Fibroblast of villous mesenchyme (primary cell): ENCODE measurements around the gene SOX6. TPM values are rescaled to one million over a fixed set of nuclear protein-coding genes. Genes with fewer than 3 reads are reported as not detected.

Source experiments
- DNase-seq: peaks from one replicate; pipeline ENCODE4 v3.0.0-alpha.2; 2010; ENCODE audit warnings: low read depth
- H3K4me3 ChIP-seq: 2 replicates; pipeline ENCODE4 v1.5.1; 2011; ENCODE audit warnings: low read depth, mild to moderate bottlenecking, low read length
- total RNA-seq: library from RNA; depleted of rRNA; stranded (reverse); fragments of >200 nt; gene quantifications from 2 replicates; pipeline ENCODE4 v1.2.3, GENCODE V29; 2012
- TF ChIP-seq, protein P1 (sequence below): IDR thresholded peaks from 2 replicates; pipeline ENCODE4 v1.5.1; 2012; ENCODE audit warnings: low read depth, mild to moderate bottlenecking, low read length; ENCODE audit not compliant: insufficient read depth

SOX6 gene
- total RNA-seq, 1 donor, result 22.0 TPM

DNA sequence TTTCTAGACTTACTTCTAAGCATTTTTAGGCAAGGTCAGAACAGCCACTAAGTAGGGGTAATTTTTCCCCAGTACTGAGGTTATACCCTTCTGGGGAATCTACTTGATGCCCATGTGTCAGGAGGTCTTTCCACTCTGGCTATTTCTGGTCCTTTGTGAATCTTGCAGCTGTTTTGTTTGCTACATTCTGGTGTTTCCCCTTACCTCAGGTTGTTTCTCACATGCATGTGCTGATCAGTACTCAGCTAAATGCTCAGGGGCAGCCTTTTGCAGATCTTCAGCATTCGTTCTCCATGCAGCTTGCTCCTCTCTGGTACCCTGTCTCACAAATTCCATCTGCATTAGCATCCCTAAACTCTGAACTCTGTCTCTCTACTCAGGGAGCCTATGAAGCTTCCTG is 303.6 kb downstream of the SOX6 start:
- TF ChIP-seq, protein P1, sequence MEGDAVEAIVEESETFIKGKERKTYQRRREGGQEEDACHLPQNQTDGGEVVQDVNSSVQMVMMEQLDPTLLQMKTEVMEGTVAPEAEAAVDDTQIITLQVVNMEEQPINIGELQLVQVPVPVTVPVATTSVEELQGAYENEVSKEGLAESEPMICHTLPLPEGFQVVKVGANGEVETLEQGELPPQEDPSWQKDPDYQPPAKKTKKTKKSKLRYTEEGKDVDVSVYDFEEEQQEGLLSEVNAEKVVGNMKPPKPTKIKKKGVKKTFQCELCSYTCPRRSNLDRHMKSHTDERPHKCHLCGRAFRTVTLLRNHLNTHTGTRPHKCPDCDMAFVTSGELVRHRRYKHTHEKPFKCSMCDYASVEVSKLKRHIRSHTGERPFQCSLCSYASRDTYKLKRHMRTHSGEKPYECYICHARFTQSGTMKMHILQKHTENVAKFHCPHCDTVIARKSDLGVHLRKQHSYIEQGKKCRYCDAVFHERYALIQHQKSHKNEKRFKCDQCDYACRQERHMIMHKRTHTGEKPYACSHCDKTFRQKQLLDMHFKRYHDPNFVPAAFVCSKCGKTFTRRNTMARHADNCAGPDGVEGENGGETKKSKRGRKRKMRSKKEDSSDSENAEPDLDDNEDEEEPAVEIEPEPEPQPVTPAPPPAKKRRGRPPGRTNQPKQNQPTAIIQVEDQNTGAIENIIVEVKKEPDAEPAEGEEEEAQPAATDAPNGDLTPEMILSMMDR, result no peak
- no peak overlapping the region for H3K4me3 ChIP-seq
- no peak for DNase-seq

DNA sequence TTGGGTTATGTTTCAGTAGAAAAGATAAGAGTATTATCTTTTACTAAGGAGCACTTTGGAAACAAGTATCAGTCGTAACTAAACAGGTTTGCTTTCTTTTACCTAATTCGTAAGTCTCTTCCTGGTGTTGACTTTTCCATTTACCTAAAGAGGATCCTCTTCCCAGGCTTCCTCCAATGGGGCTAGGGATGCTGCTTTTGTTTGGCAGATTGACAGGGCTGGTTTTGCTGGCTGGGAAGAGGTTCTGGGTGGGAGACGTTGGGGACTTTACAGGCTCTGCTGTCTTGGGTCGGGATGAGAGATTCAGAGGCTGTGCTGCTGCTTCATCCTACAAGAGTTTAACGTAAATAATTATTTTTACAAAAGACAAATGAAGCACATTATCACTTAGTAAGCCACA is 306.7 kb downstream of the SOX6 start:
- DNase-seq, result no peak
- TF ChIP-seq, protein P1, result no peak
- no peak overlapping the region for H3K4me3 ChIP-seq

DNA sequence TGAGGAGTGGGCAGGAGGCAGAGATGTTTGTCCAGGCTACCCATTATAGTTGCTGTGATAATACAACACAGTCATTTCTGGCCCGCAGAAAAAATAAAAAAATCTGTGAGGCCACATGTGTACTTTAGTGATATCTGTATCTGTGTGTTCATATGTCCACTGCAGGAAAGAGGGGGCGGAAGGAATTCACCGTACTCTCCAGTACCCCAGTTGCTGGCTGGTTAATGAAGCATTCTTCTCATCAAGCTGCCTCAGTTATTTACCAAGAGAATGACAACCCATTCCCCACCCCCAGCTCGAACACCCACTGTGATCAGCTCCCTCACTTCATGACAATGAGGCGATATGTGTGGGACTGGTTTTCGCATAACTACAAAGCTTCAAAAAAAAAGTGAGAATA is 309.3 kb downstream of the SOX6 start:
- no peak overlapping the region for H3K4me3 ChIP-seq
- TF ChIP-seq, protein P1, result no peak
- DNase-seq, result no peak

DNA sequence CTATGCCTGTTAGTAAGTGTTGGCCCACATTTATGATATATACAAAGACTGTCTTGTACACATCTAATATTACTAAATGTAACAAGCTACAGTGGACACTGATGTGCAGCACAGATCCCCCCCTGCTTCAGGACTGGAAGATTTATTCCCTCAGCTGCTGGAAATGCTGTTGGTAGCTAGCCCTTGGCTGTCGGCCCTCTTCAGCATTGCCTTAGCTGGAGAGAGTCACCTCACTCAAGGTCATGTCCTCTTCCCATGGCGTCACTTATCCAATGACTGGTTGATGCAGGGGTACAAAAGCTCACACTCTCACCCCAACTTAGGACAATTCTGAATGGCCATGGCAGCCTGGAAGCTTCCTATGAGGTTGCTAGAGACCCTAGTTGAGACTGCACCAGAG is 312.7 kb downstream of the SOX6 start:
- TF ChIP-seq, protein P1, result no peak
- no peak overlapping the region for H3K4me3 ChIP-seq
- DNase-seq, result no peak

DNA sequence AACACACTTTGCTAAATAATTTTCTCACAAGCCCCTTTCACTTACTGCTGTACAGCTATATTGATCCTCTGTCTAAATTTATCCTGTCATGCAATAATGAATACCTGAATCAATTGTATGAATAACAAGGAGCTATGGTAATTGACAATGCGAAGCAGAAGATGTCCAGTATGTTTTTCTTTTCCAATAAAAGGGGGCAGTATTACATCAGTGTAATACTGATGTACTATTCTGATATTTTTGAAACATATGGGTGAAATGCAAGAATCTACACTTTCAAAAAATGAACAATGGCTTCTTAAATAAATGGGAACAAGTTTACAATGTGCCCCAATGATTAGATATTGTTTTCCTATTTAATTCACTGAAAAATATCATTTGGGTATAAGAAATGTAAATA is 315.1 kb downstream of the SOX6 start:
- no peak overlapping the region for H3K4me3 ChIP-seq
- no peak for DNase-seq
- TF ChIP-seq, protein P1, result no peak

DNA sequence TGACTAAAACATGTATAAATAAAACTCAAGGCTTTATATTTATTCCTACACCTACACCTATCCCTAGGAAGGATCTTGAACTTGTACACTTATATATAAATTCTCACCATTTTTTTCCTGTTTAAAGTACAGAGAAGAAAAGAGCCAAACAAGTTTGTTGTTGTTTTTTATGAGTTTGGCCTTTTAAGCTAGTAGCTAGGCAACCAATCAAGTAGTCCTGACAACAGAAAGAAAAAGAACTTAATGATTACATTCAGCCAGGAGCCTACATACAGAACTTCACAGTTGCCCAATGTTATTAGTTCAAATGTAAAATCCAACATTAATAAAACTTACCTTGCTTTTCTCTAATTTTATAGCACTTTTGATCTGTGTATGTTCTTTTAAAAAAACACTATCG is 316.2 kb downstream of the SOX6 start:
- peak; percentile 9 for DNase-seq
- TF ChIP-seq, protein P1, result no peak
- no peak overlapping the region for H3K4me3 ChIP-seq

DNA sequence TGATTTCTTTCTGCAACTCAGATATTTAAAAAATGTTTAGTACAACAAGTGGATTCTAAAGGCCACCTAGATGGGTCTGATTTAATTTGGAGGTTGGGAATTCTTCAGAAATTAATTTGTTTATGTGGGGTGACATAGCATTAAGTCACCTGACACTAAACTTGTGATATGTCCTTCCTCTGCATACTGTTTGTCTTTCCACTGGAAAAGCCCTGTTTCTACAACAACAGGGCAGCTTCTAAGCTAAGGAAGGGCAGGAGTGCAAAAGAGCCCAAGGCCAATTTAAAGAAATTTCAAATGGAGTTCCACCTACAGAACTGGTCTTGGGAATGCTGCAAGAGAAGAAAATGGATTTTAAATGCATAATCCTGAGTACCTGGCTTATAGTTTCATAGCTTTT is 319.2 kb downstream of the SOX6 start:
- TF ChIP-seq, protein P1, result no peak
- DNase-seq, result no peak
- no peak overlapping the region for H3K4me3 ChIP-seq
